HepG2 (cell line): Measurements from ENCODE around the gene SRSF2. TPM values are rescaled to one million over a fixed set of nuclear protein-coding genes. Genes with fewer than 3 reads are reported as not detected.
A peak's percentile ranks its signal among the peaks of the same experiment; 100 is the strongest.

Source experiments
- ATRX ChIP-seq: sonication (generic); formaldehyde crosslinking; IDR thresholded peaks from 2 replicates; pipeline ENCODE4 v1.4.0; 2020; ENCODE audit warnings: missing genetic modification reagents, borderline replicate concordance
- CBX1 ChIP-seq: IDR thresholded peaks from one replicate; pipeline ENCODE4 v1.6.1; 2016; ENCODE audit warnings: antibody characterized with exemption, low read depth
- CREB3 ChIP-seq: sonication (generic); formaldehyde crosslinking; IDR thresholded peaks from 2 replicates; pipeline ENCODE4 v1.5.0; 2020; ENCODE audit warnings: missing genetic modification reagents
- EED ChIP-seq: sonication (generic); formaldehyde crosslinking; IDR thresholded peaks from 2 replicates; pipeline ENCODE4 v1.5.0; 2020; ENCODE audit warnings: mild to moderate bottlenecking, missing genetic modification reagents
- ERF ChIP-seq: IDR thresholded peaks from 2 replicates; pipeline ENCODE4 v1.6.1; 2018; ENCODE audit warnings: missing biosample characterization, missing genetic modification reagents
- MAX ChIP-seq: IDR thresholded peaks from 2 replicates; pipeline ENCODE4 v1.6.1; 2012; ENCODE audit warnings: inconsistent platforms
- NR2C2 ChIP-seq: sonication (generic); formaldehyde crosslinking; IDR thresholded peaks from 2 replicates; pipeline ENCODE4 v1.4.0; 2020; ENCODE audit warnings: missing genetic modification reagents, mild to moderate bottlenecking, moderate library complexity, borderline replicate concordance
- ZMAT3 ChIP-seq: sonication (generic); formaldehyde crosslinking; conservative IDR thresholded peaks from 2 replicates; pipeline ENCODE4 v1.7.0; 2021; ENCODE audit warnings: missing genetic modification reagents
- ZNF10 ChIP-seq: sonication (generic); formaldehyde crosslinking; IDR thresholded peaks from 2 replicates; pipeline ENCODE4 v1.4.0; 2020; ENCODE audit warnings: mild to moderate bottlenecking, low read depth, missing genetic modification reagents, borderline replicate concordance
- ZNF343 ChIP-seq: sonication (generic); formaldehyde crosslinking; IDR thresholded peaks from 2 replicates; pipeline ENCODE4 v1.4.0; 2020; ENCODE audit warnings: mild to moderate bottlenecking, missing genetic modification reagents
- ZNF589 ChIP-seq: sonication (generic); formaldehyde crosslinking; conservative IDR thresholded peaks from 2 replicates; pipeline ENCODE4 v1.8.0; 2022; ENCODE audit warnings: mild to moderate bottlenecking, moderate library complexity, missing genetic modification reagents
- ZNF782 ChIP-seq: sonication (generic); formaldehyde crosslinking; IDR thresholded peaks from 2 replicates; pipeline ENCODE4 v1.4.0; 2020; ENCODE audit warnings: missing genetic modification reagents, mild to moderate bottlenecking, borderline replicate concordance
- ZSCAN29 ChIP-seq: sonication (generic); formaldehyde crosslinking; conservative IDR thresholded peaks from 2 replicates; pipeline ENCODE4 v1.4.0; 2020; ENCODE audit warnings: mild to moderate bottlenecking, missing genetic modification reagents
- polyA plus RNA-seq, 8 experiments: library from polyadenylated mRNA; depleted of rRNA in 3 of 8; stranded (reverse) in 7 of 8; unstranded in 1 of 8; fragments of >200 nt; fragmentation: Illumina TruSeq in 4 of 8; extraction: Trizol in 4 of 8; gene quantifications; 2 replicates each; pipeline versions ENCODE4 v1.2.1 to v1.2.3, GENCODE V29; 2011 to 2016; ENCODE audit warnings: low read depth in 4 of 8, missing spikeins in 1 of 8, mixed read lengths in 1 of 8; ENCODE audit not compliant: insufficient read depth in 1 of 8
- total RNA-seq, 5 experiments: library from RNA; depleted of rRNA; stranded (reverse); fragments of >200 nt; fragmentation: Illumina TruSeq; extraction: Trizol; gene quantifications; 2 replicates each; pipeline ENCODE4 v1.2.3, GENCODE V29; 2016; ENCODE audit warnings: low read depth in 1 of 5
- TF ChIP-seq, protein P1 (sequence below), 2 experiments: sonication (generic) in 1 of 2; formaldehyde crosslinking in 1 of 2; IDR thresholded peaks; 2 replicates each; pipeline versions ENCODE4 v1.6.1 to v1.9.0; 2014 to 2022; ENCODE audit warnings: antibody characterized with exemption in 1 of 2, borderline replicate concordance in 1 of 2, inconsistent platforms in 1 of 2, low read depth in 1 of 2, missing genetic modification reagents in 1 of 2
- TF ChIP-seq, protein P2 (sequence below): sonication (generic); formaldehyde crosslinking; IDR thresholded peaks from 2 replicates; pipeline ENCODE4 v1.5.0; 2020; ENCODE audit warnings: mild to moderate bottlenecking, missing genetic modification reagents, moderate library complexity
- TF ChIP-seq, protein P3 (sequence below): IDR thresholded peaks from 2 replicates; pipeline ENCODE4 v1.6.1; 2016

The SRSF2 gene
- total and polyA plus RNA-seq, 2 of the 13 experiments (the other 11 are each of a cell fraction or from before 2014, with no cell fraction given), result 306 to 319 TPM

GRCh38 chr17:76737676-76738467, 741 bp upstream of the SRSF2 start, which contains the start of gene MFSD11 (continued):
- TF ChIP-seq ERF (CRISPR knock-in tag) (0 out of 2 replicates have a peak, but pooled peaks have one; percentile 26), EED (CRISPR knock-in tag) (peak; percentile 13; the same call in 1 of the 2 replicates), CBX1 (no peak), NR2C2 (CRISPR knock-in tag) (no peak; the same call in 1 of the 2 replicates), ZNF782 (CRISPR knock-in tag) (no peak), ZNF343 (peak; percentile 93; the same call in 1 of the 2 replicates), CREB3 (CRISPR knock-in tag) (no peak), MAX (peak; percentile 67), ZMAT3 (CRISPR knock-in tag) (no peak), ZNF10 (CRISPR knock-in tag) (no peak), ATRX (CRISPR knock-in tag) (peak; percentile 79; the same call in 1 of the 2 replicates), ZSCAN29 (CRISPR knock-in tag) (no peak; the same call in 1 of the 2 replicates), ZNF589 (peak; percentile 66; the same call in 1 of the 2 replicates)
- TF ChIP-seq, protein P1, sequence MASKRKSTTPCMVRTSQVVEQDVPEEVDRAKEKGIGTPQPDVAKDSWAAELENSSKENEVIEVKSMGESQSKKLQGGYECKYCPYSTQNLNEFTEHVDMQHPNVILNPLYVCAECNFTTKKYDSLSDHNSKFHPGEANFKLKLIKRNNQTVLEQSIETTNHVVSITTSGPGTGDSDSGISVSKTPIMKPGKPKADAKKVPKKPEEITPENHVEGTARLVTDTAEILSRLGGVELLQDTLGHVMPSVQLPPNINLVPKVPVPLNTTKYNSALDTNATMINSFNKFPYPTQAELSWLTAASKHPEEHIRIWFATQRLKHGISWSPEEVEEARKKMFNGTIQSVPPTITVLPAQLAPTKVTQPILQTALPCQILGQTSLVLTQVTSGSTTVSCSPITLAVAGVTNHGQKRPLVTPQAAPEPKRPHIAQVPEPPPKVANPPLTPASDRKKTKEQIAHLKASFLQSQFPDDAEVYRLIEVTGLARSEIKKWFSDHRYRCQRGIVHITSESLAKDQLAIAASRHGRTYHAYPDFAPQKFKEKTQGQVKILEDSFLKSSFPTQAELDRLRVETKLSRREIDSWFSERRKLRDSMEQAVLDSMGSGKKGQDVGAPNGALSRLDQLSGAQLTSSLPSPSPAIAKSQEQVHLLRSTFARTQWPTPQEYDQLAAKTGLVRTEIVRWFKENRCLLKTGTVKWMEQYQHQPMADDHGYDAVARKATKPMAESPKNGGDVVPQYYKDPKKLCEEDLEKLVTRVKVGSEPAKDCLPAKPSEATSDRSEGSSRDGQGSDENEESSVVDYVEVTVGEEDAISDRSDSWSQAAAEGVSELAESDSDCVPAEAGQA (IDR thresholded peaks at IDR 0.05; ENCODE audit: low read depth), result peak; percentile 41
- TF ChIP-seq, protein P1 (CRISPR knock-in tag; IDR thresholded peaks at IDR 0.05; ENCODE audit: borderline replicate concordance), result no peak
- TF ChIP-seq, protein P2, sequence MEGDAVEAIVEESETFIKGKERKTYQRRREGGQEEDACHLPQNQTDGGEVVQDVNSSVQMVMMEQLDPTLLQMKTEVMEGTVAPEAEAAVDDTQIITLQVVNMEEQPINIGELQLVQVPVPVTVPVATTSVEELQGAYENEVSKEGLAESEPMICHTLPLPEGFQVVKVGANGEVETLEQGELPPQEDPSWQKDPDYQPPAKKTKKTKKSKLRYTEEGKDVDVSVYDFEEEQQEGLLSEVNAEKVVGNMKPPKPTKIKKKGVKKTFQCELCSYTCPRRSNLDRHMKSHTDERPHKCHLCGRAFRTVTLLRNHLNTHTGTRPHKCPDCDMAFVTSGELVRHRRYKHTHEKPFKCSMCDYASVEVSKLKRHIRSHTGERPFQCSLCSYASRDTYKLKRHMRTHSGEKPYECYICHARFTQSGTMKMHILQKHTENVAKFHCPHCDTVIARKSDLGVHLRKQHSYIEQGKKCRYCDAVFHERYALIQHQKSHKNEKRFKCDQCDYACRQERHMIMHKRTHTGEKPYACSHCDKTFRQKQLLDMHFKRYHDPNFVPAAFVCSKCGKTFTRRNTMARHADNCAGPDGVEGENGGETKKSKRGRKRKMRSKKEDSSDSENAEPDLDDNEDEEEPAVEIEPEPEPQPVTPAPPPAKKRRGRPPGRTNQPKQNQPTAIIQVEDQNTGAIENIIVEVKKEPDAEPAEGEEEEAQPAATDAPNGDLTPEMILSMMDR, result no peak
- TF ChIP-seq, protein P3, sequence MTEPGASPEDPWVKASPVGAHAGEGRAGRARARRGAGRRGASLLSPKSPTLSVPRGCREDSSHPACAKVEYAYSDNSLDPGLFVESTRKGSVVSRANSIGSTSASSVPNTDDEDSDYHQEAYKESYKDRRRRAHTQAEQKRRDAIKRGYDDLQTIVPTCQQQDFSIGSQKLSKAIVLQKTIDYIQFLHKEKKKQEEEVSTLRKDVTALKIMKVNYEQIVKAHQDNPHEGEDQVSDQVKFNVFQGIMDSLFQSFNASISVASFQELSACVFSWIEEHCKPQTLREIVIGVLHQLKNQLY, result 0 out of 2 replicates have a peak, but pooled peaks have one; percentile 31
